BJ (cell line): ENCODE measurements around the gene GLRA1. TPM values are rescaled to one million over a fixed set of nuclear protein-coding genes. Genes with fewer than 3 reads are reported as not detected.

ENCODE experiments used
- CTCF ChIA-PET: fragments of 350-600 bp; formaldehyde crosslinking; extraction: SDS; loops from one replicate; lab custom pipeline; 2021; ENCODE audit warnings: antibody characterized with exemption, inconsistent platforms; lab: Yijun Ruan, JAX
- POLR2A ChIA-PET: fragments of 300-600 bp; sonication (Branson Sonifier 250); formaldehyde crosslinking; extraction: SDS; loops from one replicate; lab custom pipeline; 2021; ENCODE audit warnings: antibody characterized with exemption; lab: Charles Lee
- DNase-seq: peaks from one replicate; pipeline ENCODE4 v3.0.0-alpha.2; 2011; ENCODE audit warnings: low read depth
- H3K27me3 ChIP-seq: 2 replicates; pipeline ENCODE4 v1.6.0; 2011; ENCODE audit warnings: low read length; ENCODE audit not compliant: control insufficient read depth, insufficient read depth
- H3K36me3 ChIP-seq: 2 replicates; pipeline ENCODE4 v1.5.1; 2011; ENCODE audit warnings: low read length; ENCODE audit not compliant: control insufficient read depth, insufficient read depth
- H3K4me3 ChIP-seq: 2 replicates; pipeline ENCODE4 v1.5.1; 2011; ENCODE audit warnings: low read depth, mild to moderate bottlenecking, control low read depth, low read length
- CTCF ChIP-seq: IDR thresholded peaks from 2 replicates; pipeline ENCODE4 v1.5.1; 2011; ENCODE audit warnings: low read depth, mild to moderate bottlenecking, control low read depth, inconsistent platforms, low read length, moderate library complexity; ENCODE audit not compliant: insufficient read depth
- polyA plus RNA-seq: library from polyadenylated mRNA; depleted of rRNA; stranded (reverse); fragments of >200 nt; gene quantifications from 2 replicates; pipeline ENCODE4 v1.2.3, GENCODE V29; 2011

Gene GLRA1
- polyA plus RNA-seq, 1 experiment, result not detected

- H3K27me3 ChIP-seq, result no peaks in the 10 kb centered on the region; the same call in 1 of the 2 replicates
- ChIA-PET POLR2A (no interaction called here), CTCF (interaction anchor here (1.0 to 2.0 kb wide), 2 partner anchors 80 to 239 kb away, joined by 3 to 8 read pairs; no protein-coding TSS in a partner anchor)
- no peak overlapping the region for H3K4me3 ChIP-seq
- DNase-seq, result no peak
- no peaks in the 10 kb centered on the region for H3K36me3 ChIP-seq
- no peak for TF ChIP-seq CTCF
Measured at GRCh38 chr5:151904127-151904526, 20.5 kb downstream of the GLRA1 start.

- DNase-seq, result no peak
- ChIA-PET POLR2A (no interaction called here), CTCF (interaction anchor here (0.9 to 1.0 kb wide), 2 partner anchors 10 to 81 kb away, joined by 3 read pairs; no protein-coding TSS in a partner anchor)
- TF ChIP-seq CTCF, result no peak
- H3K4me3 ChIP-seq, result no peak overlapping the region
- no peaks in the 10 kb centered on the region; the same call in 1 of the 2 replicates for H3K27me3 ChIP-seq
- no peaks in the 10 kb centered on the region for H3K36me3 ChIP-seq
Measured at GRCh38 chr5:151903243-151903653, 21.4 kb downstream of the GLRA1 start.

- Histone ChIP-seq H3K4me3 (no peak overlapping the region), H3K36me3 (no peaks in the 10 kb centered on the region), H3K27me3 (no peaks in the 10 kb centered on the region; the same call in 1 of the 2 replicates)
- CTCF ChIA-PET, result no interaction called here
- TF ChIP-seq CTCF, result no peak
- DNase-seq, result no peak
- POLR2A ChIA-PET, result no interaction called here
Measured at GRCh38 chr5:151902215-151902614, 22.4 kb downstream of the GLRA1 start.

GRCh38 chr5:151901611-151902010, 23.0 kb downstream of the GLRA1 start:
- H3K36me3 ChIP-seq, result no peaks in the 10 kb centered on the region
- H3K4me3 ChIP-seq, result no peak overlapping the region
- ChIA-PET CTCF (no interaction called here), POLR2A (no interaction called here)
- DNase-seq, result no peak
- no peak for TF ChIP-seq CTCF
- H3K27me3 ChIP-seq, result no peaks in the 10 kb centered on the region; the same call in 1 of the 2 replicates

- Histone ChIP-seq H3K36me3 (no peaks in the 10 kb centered on the region), H3K27me3 (no peaks in the 10 kb centered on the region; the same call in 1 of the 2 replicates), H3K4me3 (no peak overlapping the region)
- DNase-seq, result no peak
- no peak for TF ChIP-seq CTCF
- POLR2A ChIA-PET, result no interaction called here
- CTCF ChIA-PET, result no interaction called here
Measured at GRCh38 chr5:151900891-151901290, 23.8 kb downstream of the GLRA1 start.
